Progenitor cell of endocrine pancreas (in vitro differentiated cells): Measurements from ENCODE around the gene RELL1. TPM values are rescaled to one million over a fixed set of nuclear protein-coding genes. Genes with fewer than 3 reads are reported as not detected.
A peak's percentile ranks its signal among the peaks of the same experiment; 100 is the strongest.

Source experiments
- DNase-seq: peaks from one replicate; pipeline ENCODE4 v3.0.0; 2021; ENCODE audit warnings: low spot score; ENCODE audit not compliant: unreplicated experiment
- H3K27ac Mint-ChIP-seq: 2 replicates; pipeline ENCODE4 v1.8.0; 2021; ENCODE audit warnings: mild to moderate bottlenecking, moderate library complexity, mixed read lengths
- H3K27me3 Mint-ChIP-seq: 2 replicates; pipeline ENCODE4 v1.8.0; 2021; ENCODE audit warnings: mixed read lengths
- H3K36me3 Mint-ChIP-seq: 2 replicates; pipeline ENCODE4 v1.8.0; 2022; ENCODE audit warnings: mixed read lengths; ENCODE audit not compliant: insufficient read depth
- H3K4me1 Mint-ChIP-seq: 2 replicates; pipeline ENCODE4 v1.8.0; 2021; ENCODE audit warnings: low read depth, mixed read lengths
- H3K4me3 Mint-ChIP-seq: 2 replicates; pipeline ENCODE4 v1.8.0; 2021; ENCODE audit warnings: low read depth, mild to moderate bottlenecking, moderate library complexity, mixed read lengths
- H3K9me3 Mint-ChIP-seq: 2 replicates; pipeline ENCODE4 v1.8.0; 2021; ENCODE audit warnings: low read depth, mixed read lengths
- CTCF ChIP-seq: fragments of 200-600 bp; sonication (generic); IDR thresholded peaks from one replicate; pipeline ENCODE4 v1.5.0; 2021; ENCODE audit warnings: antibody characterized with exemption, mild to moderate bottlenecking; ENCODE audit not compliant: unreplicated experiment
- total RNA-seq: library from RNA; stranded (reverse); gene quantifications from 2 replicates; pipeline ENCODE4 v1.2.1, GENCODE V29; 2021

Gene RELL1
- total RNA-seq, 1 donor from 2014 or later, result 33.6 TPM

GRCh38 chr4:37603070-37603468 is 83.1 kb downstream of the RELL1 start:
- Mint-ChIP-seq H3K9me3 (peaks cover 3% of the 10 kb centered on the region), H3K4me1 (peaks cover 13% of the 10 kb centered on the region), H3K27ac (no peak overlapping the region), H3K27me3 (no peaks in the 10 kb centered on the region), H3K36me3 (peaks cover 6% of the 10 kb centered on the region), H3K4me3 (no peak overlapping the region)
- peak; percentile 76 for DNase-seq
- TF ChIP-seq CTCF, result peak; percentile 96

- no peaks in the 10 kb centered on the region for H3K27me3 Mint-ChIP-seq
- peaks cover 13% of the 10 kb centered on the region for H3K4me1 Mint-ChIP-seq
- DNase-seq, result no peak
- peaks cover 4% of the 10 kb centered on the region for H3K36me3 Mint-ChIP-seq
- TF ChIP-seq CTCF, result no peak
- H3K4me3 Mint-ChIP-seq, result no peak overlapping the region
- no peak overlapping the region for H3K27ac Mint-ChIP-seq
- H3K9me3 Mint-ChIP-seq, result peaks cover 3% of the 10 kb centered on the region
Observed at GRCh38 chr4:37602454-37603069, 83.6 kb downstream of the RELL1 start.

- no peak for TF ChIP-seq CTCF
- no peak overlapping the region for H3K27ac Mint-ChIP-seq
- H3K4me3 Mint-ChIP-seq, result no peak overlapping the region
- H3K36me3 Mint-ChIP-seq, result no peaks in the 10 kb centered on the region
- H3K27me3 Mint-ChIP-seq, result no peaks in the 10 kb centered on the region
- no peak for DNase-seq
- no peaks in the 10 kb centered on the region for H3K9me3 Mint-ChIP-seq
- H3K4me1 Mint-ChIP-seq, result peaks cover 19% of the 10 kb centered on the region
Observed at GRCh38 chr4:37601531-37601930, 84.6 kb downstream of the RELL1 start.

- Mint-ChIP-seq H3K36me3 (peaks cover 1% of the 10 kb centered on the region), H3K27me3 (no peaks in the 10 kb centered on the region), H3K9me3 (no peaks in the 10 kb centered on the region), H3K4me1 (peaks cover 17% of the 10 kb centered on the region), H3K27ac (peak overlapping the region; percentile 1), H3K4me3 (no peak overlapping the region)
- DNase-seq, result no peak
- TF ChIP-seq CTCF, result no peak
Observed at GRCh38 chr4:37599092-37599790, 86.9 kb downstream of the RELL1 start.

- peaks cover 3% of the 10 kb centered on the region for H3K36me3 Mint-ChIP-seq
- TF ChIP-seq CTCF, result no peak
- no peak for DNase-seq
- no peaks in the 10 kb centered on the region for H3K27me3 Mint-ChIP-seq
- H3K9me3 Mint-ChIP-seq, result no peaks in the 10 kb centered on the region
- peak overlapping the region; percentile 83 for H3K27ac Mint-ChIP-seq
- H3K4me1 Mint-ChIP-seq, result peaks cover 10% of the 10 kb centered on the region
- no peak overlapping the region for H3K4me3 Mint-ChIP-seq
Observed at GRCh38 chr4:37597034-37597433, 89.1 kb downstream of the RELL1 start.
